Cardiac muscle cell (in vitro differentiated cells and primary cell): ENCODE results near the gene GADD45GIP1. TPM values are rescaled to one million over a fixed set of nuclear protein-coding genes. Genes with fewer than 3 reads are reported as not detected.
"Not testable (repeated sequence)": the region's sequence is repeated elsewhere in the genome, so short reads cannot be mapped to it uniquely, and the experiment has no call there.

ENCODE experiments used
- DNase-seq, 2 donors: peaks; one replicate each; pipeline versions ENCODE4 v3.0.0 to v3.0.0-alpha.2; 2010 to 2017; ENCODE audit warnings: low read depth in 1 of 2, low spot score in 1 of 2
- H3K27ac ChIP-seq: fragments of 200-600 bp; sonication (generic); 2 replicates; pipeline ENCODE4 v1.5.1; 2016
- H3K27me3 ChIP-seq: fragments of 200-600 bp; sonication (generic); 2 replicates; pipeline ENCODE4 v1.6.0; 2016; ENCODE audit warnings: control low read depth
- H3K36me3 ChIP-seq: fragments of 200-600 bp; sonication (generic); 2 replicates; pipeline ENCODE4 v1.5.1; 2016; ENCODE audit warnings: control low read depth
- H3K4me1 ChIP-seq: fragments of 200-600 bp; sonication (generic); 2 replicates; pipeline ENCODE4 v1.8.1; 2017; ENCODE audit warnings: low read depth, mild to moderate bottlenecking, mixed run types
- H3K4me3 ChIP-seq: fragments of 200-600 bp; sonication (generic); 2 replicates; pipeline ENCODE4 v1.5.1; 2016; ENCODE audit warnings: mild to moderate bottlenecking
- H3K9me3 ChIP-seq: fragments of 200-600 bp; sonication (generic); 2 replicates; pipeline ENCODE4 v1.5.1; 2017; ENCODE audit warnings: low read depth, mild to moderate bottlenecking, control low read depth
- CTCF ChIP-seq: IDR thresholded peaks from 2 replicates; pipeline ENCODE4 v1.5.1; 2012; ENCODE audit warnings: low read depth, mild to moderate bottlenecking, low read length
- polyA plus RNA-seq: library from polyadenylated mRNA; unstranded; fragments of >200 nt; fragmentation: Nextera tagmentation; extraction: Ambion mirVana; gene quantifications from 2 replicates; pipeline ENCODE4 v1.2.1, GENCODE V29; 2016
- total RNA-seq: library from RNA; depleted of rRNA; stranded (reverse); fragments of >200 nt; gene quantifications from 2 replicates; pipeline ENCODE4 v1.2.3, GENCODE V29; 2016

GADD45GIP1 gene
- total and polyA plus RNA-seq, 2 experiments from 2014 or later, result 84.5 to 145 TPM

GRCh38 chr19:12959481-12959880, 2.5 kb upstream of the GADD45GIP1 start:
- Histone ChIP-seq H3K27me3 (no peaks in the 10 kb centered on the region), H3K9me3 (no peaks in the 10 kb centered on the region), H3K36me3 (no peaks in the 10 kb centered on the region), H3K4me1 (peaks cover 6% of the 10 kb centered on the region), H3K27ac (no peak overlapping the region), H3K4me3 (no peak overlapping the region)
- no peak for TF ChIP-seq CTCF
- no peak for DNase-seq

- H3K9me3 ChIP-seq, result not testable (repeated sequence)
Measured at GRCh38 chr19:12957389-12957952, 448 bp upstream of the GADD45GIP1 start.

GRCh38 chr19:12955996-12956395, 1.0 kb downstream of the GADD45GIP1 start:
- peak overlapping the region; percentile 89 for H3K27ac ChIP-seq
- H3K4me3 ChIP-seq, result peak overlapping the region; percentile 76
- DNase-seq, result no peak
- no peak for TF ChIP-seq CTCF
- no peaks in the 10 kb centered on the region for H3K9me3 ChIP-seq
- H3K36me3 ChIP-seq, result peaks cover 10% of the 10 kb centered on the region
- H3K27me3 ChIP-seq, result no peaks in the 10 kb centered on the region
- H3K4me1 ChIP-seq, result peaks cover 6% of the 10 kb centered on the region

More at GRCh38 chr19:12957389-12957952, 448 bp upstream of the GADD45GIP1 start:
- H3K4me3 ChIP-seq, result peak overlapping the region; percentile 76
- not testable (repeated sequence) for DNase-seq, H3K36me3 ChIP-seq, H3K27me3 ChIP-seq, H3K4me1 ChIP-seq
- H3K27ac ChIP-seq, result peak overlapping the region; percentile 89

- DNase-seq, H3K4me1 ChIP-seq, H3K9me3 ChIP-seq, H3K27me3 ChIP-seq: not testable (repeated sequence)
- peak overlapping the region; percentile 76 for H3K4me3 ChIP-seq
- H3K27ac ChIP-seq, result peak overlapping the region; percentile 89
- peaks cover 14% of the 10 kb centered on the region for H3K36me3 ChIP-seq
Measured at GRCh38 chr19:12955575-12955974, 1.4 kb downstream of the GADD45GIP1 start.

GRCh38 chr19:12954612-12954962, 2.4 kb downstream of the GADD45GIP1 start:
- Histone ChIP-seq H3K4me3 (no peak overlapping the region), H3K27ac (peak overlapping the region; percentile 60), H3K9me3 (no peaks in the 10 kb centered on the region), H3K27me3 (no peaks in the 10 kb centered on the region), H3K36me3 (peaks cover 20% of the 10 kb centered on the region), H3K4me1 (peaks cover 6% of the 10 kb centered on the region)
- TF ChIP-seq CTCF, result no peak
- DNase-seq, result no peak

- Histone ChIP-seq H3K4me1 (peaks cover 6% of the 10 kb centered on the region), H3K4me3 (no peak overlapping the region), H3K36me3 (peaks cover 25% of the 10 kb centered on the region), H3K27me3 (no peaks in the 10 kb centered on the region), H3K27ac (peak overlapping the region; percentile 60), H3K9me3 (no peaks in the 10 kb centered on the region)
- no peak for DNase-seq
- TF ChIP-seq CTCF, result no peak
Measured at GRCh38 chr19:12953799-12954611, 3.0 kb downstream of the GADD45GIP1 start.
